Endothelial cell of hepatic sinusoid (primary cell): ENCODE data around the gene KLK8.
"Not testable (repeated sequence)": the region's sequence is repeated elsewhere in the genome, so short reads cannot be mapped to it uniquely, and the experiment has no call there.

Source experiments
- in situ Hi-C: cut with HindIII; loops from 2 replicates; pipeline ENCODE4 v1.10.0; 2017; ENCODE audit warnings: low sequenced_read_pairs

The KLK8 gene

GRCh38 chr19:50984416-50984815 is 17.0 kb downstream of the KLK8 start:
- in situ Hi-C loops = not testable (repeated sequence)

DNA sequence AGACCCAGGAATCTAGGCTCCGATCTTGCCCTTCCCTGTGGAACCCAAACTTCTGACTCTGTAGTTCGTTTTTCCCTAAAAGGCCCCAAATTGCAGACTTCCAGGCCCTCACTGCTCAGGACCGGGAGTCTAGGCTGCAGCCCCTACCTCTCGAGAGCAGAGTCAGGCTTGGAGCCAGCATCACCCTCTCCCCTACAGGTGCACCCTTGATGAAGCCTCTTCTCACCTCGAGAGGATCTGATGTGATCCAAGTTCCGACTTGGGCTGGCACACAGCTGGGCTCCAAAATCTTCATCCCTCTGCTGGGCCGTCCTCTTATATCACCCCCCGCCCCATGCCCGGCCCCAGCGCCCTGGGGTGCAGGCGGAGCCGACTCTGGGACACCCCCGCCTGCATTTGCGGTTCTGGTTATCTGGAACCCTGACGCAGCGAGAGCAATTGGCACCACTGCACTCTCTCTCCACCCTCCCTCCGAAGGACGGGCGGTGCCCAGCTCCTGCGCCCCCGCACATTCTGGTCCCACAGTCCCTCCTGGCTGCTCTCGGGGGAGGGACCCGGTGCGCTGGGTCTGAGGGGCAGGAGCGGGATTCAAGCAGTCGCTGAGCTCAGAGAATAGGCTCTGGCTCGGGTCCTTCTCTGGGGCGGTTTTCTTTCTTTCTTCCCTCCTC is 17.6 kb downstream of the KLK8 start, which contains the start of gene KLK7:
KLK7 (minus strand) TSS at position 293 of the 668 bp plus-strand sequence. CDS start 1,518 bp downstream, outside the sequence.
- in situ Hi-C loops = no loop called here

- in situ Hi-C loops = no loop called here
Observed at GRCh38 chr19:50982186-50982585, 19.2 kb downstream of the KLK8 start.

GRCh38 chr19:50981587-50982146 is 19.7 kb downstream of the KLK8 start:
- in situ Hi-C loops = no loop called here

DNA sequence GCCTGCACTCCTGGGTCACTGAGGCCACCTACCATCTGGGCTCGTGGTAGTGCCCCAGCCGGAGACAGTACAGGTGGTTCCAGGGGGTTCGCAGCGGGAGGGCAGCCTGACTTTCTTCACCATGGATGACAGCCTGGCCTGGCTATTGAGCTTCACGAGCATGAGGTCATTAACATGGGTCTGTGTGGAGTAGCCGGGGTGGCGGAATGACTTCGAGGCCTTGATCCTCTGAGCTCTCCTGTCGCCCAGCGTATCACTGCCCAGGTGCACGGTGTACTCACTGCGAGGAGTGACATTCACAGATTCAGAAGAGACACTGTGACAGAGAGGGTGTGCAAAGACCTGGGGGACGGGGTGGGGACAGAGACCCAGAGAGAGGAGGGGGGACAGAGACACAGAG is 21.2 kb downstream of the KLK8 start:
- in situ Hi-C loops = no loop called here

- in situ Hi-C loops = no loop called here
Observed at GRCh38 chr19:50979758-50980157, 21.6 kb downstream of the KLK8 start.

DNA sequence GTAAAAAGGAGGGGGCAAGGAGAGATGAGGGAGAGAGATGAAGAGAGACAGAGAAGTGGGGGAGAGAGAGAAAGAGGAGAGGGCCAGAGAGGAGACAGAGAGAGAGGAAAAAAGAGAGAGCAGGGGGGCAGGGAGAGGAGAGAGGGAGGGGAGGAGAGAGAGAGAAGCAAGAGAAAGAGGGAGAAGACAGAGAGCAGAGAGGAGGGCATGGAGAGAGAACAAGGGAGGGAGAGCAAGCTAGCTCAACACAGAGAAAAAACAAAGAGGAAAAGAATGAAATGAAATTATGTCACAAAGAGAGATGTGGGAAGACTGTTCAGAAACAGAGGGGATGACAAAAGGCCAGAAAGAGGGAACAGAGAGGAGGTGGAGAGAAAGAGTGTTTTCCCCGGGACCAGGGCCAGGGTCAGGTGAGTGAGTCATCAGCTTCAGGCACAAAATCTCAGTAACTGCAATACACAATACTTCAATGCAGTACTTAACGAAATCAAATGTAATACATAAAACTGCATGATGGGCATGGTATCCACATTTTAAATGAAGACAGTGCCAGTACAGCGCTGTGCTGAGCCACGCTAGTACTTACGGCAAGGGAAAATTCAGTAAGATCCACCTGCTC is 22.5 kb downstream of the KLK8 start:
- in situ Hi-C loops = no loop called here

GRCh38 chr19:50977626-50978025 is 23.8 kb downstream of the KLK8 start:
- in situ Hi-C loops = no loop called here

GRCh38 chr19:50975766-50976165 is 25.6 kb downstream of the KLK8 start:
- in situ Hi-C loops = no loop called here

GRCh38 chr19:50974702-50975556 is 26.5 kb downstream of the KLK8 start:
- in situ Hi-C loops = no loop called here

DNA sequence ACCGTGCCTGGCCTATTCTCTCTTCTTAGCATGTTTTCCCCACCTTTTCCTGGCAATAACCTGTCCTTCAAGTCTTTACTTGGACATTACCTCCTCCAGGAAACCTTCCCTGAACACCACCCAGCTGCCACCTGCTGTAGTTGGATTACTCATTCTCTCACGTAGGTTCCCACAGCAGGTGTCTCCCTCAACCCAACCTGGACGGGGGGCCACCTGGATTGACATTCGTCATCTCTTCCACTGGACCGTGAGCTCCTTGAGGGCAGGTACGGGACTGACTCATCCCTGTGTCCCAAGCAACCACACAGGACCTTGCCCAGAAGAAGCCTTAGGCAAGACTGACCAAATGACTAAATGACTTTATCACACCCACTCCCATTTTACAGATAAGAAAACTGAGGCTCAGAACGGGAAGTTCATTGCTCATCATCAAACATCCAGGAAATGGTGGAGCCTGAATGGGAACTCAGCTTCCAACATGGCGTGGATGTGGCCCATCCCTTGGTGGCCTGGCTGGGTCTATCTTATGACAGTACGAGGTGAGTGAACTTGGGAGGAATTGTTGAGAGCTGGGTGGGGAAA is 28.5 kb downstream of the KLK8 start:
- in situ Hi-C loops = no loop called here

GRCh38 chr19:50969810-50970209 is 31.6 kb downstream of the KLK8 start:
- in situ Hi-C loops = not testable (repeated sequence)

GRCh38 chr19:50969413-50969760 is 32.0 kb downstream of the KLK8 start, which contains the start of gene KLK6:
Gene KLK6, minus strand, starts transcription at chr19:50969591. Its CDS starts 1,487 bp downstream, at chr19:50968104.
- in situ Hi-C loops = no loop called here

GRCh38 chr19:50968716-50969412 is 32.5 kb downstream of the KLK8 start:
- in situ Hi-C loops = no loop called here

- in situ Hi-C loops = no loop called here
Observed at GRCh38 chr19:50967929-50968715, 33.3 kb downstream of the KLK8 start.

DNA sequence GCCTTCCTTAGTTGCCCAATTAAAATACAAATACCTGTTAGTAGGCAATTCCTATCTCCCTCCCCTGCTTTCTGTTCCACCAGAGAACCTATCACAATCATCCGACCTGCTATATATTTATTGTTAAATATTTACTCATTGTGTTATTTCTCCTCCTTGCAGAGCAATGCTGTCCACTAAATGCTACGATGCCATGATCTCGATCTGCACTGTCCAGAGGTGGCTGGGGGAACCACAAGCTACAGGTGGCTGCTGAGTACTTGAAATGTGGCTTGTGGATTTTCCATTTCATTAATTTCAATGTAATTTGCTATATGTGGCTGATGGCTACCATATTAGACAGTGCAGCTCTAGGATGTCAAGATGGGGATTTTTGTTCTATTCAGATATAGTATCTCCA is 37.1 kb downstream of the KLK8 start:
- in situ Hi-C loops = no loop called here

DNA sequence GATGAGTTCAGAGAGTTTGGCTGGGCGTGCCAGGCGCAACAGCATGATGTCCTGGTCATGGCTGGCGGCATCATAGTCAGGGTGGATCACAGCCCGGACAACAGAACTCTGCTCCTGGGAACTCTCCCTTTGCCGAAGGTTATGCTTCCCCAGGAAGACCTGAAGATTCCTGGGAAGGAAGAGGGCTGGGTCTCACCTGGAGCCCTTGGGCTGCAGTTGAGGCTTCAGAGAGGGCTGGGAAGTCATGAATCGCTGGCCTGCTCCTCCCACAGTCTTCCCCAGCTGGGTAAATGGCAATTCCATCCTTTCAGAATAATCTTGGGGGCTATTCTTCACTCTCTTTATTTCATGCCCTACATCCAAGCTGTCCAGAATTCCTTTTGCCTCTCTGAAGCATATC is 38.0 kb downstream of the KLK8 start:
- in situ Hi-C loops = no loop called here

DNA sequence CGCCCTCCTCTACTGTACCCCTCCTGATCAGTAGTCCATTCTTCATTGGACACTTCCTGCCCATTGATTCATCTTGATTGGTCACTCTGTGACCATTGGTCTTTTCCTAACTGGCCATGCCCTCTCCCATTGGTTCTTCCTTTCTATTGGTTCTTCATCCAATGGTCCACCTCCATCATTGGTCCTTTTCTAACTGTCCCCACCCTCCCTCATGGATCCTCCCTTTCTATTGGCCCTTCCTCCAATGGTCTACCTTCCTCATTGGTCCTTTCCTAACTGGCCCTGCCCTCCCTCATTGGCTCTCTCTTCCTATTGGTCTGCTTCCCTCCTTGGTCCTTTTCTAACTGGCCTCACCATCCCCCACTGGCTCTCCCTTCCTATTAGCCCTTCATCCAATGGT is 39.2 kb downstream of the KLK8 start:
- in situ Hi-C loops = no loop called here

DNA sequence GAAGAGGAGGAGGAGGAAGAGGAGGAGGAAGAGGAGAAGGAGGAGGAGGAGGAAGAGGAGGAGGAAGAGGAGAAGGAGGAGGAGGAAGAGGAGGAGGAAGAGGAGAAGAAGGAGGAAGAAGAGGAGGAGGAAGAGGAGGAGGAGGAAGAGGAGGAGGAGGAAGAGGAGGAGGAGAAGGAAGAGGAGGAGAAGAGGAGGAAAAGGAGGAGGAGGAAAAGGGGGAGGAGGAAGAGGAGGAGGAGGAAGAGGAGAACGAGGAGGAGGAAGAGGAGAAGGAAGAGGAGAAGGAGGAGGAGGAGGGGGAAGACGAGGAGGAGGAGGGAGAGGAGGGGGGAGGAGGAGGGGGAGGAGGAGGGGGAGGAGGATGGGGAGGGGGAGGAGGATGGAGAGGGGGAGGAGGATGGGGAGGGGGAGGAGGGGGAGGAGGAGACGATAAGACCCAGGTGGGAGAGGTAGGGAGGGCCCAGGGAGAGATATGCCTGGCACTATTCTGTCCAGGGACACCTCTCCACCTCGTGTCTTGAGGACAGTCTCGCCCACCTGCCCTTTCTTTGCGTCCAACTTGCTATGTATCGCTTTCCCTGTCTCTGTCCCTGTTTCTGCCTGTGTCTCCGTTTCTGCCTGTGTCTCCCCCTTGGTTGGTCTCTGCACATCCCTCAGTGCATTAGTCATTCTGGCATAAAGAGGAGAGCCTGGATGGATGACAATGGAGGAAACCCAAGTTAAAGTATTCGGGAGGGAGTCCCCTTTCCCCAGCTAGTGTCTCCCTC is 41.5 kb downstream of the KLK8 start:
- in situ Hi-C loops = no loop called here
